Cardiac fibroblast (primary cell): ENCODE measurements around the gene COBL.
A peak's percentile ranks its signal among the peaks of the same experiment; 100 is the strongest.

Experiments
- DNase-seq, 2 donors: peaks; one replicate each; pipeline versions ENCODE4 v3.0.0 to v3.0.0-alpha.2; 2010; ENCODE audit warnings: low read depth in 2 of 2
- H3K4me3 ChIP-seq, 2 donors: replicated peaks in 1 of 2; 1 replicate in 1 of 2; 2 replicates in 1 of 2; pipeline ENCODE4 v1.5.1; 2011; ENCODE audit warnings: low read depth in 2 of 2, low read length in 2 of 2, mild to moderate bottlenecking in 2 of 2, moderate library complexity in 1 of 2
- CTCF ChIP-seq: IDR thresholded peaks from one replicate; pipeline ENCODE4 v1.5.1; 2011; ENCODE audit warnings: low read depth, mild to moderate bottlenecking, low read length, inconsistent platforms

The COBL gene

GRCh38 chr7:51198654-51199053 lies 118.0 kb downstream of the COBL start:
- no peak overlapping the region for H3K4me3 ChIP-seq
- no peak for TF ChIP-seq CTCF
- no peak for DNase-seq

GRCh38 chr7:51190969-51191368 lies 125.6 kb downstream of the COBL start:
- no peak for DNase-seq
- no peak for TF ChIP-seq CTCF

GRCh38 chr7:51189777-51190176 lies 126.8 kb downstream of the COBL start:
- DNase-seq, result no peak
- no peak overlapping the region for H3K4me3 ChIP-seq
- no peak for TF ChIP-seq CTCF

More at GRCh38 chr7:51190969-51191368, 125.6 kb downstream of the COBL start:
- no peak overlapping the region for H3K4me3 ChIP-seq

GRCh38 chr7:51188987-51189386 lies 127.6 kb downstream of the COBL start:
- DNase-seq, result no peak
- H3K4me3 ChIP-seq, result no peak overlapping the region

GRCh38 chr7:51187941-51188340 lies 128.7 kb downstream of the COBL start:
- no peak for DNase-seq
- TF ChIP-seq CTCF, result no peak
- H3K4me3 ChIP-seq, result no peak overlapping the region

More at GRCh38 chr7:51188987-51189386, 127.6 kb downstream of the COBL start:
- no peak for TF ChIP-seq CTCF

GRCh38 chr7:51186531-51186930 lies 130.1 kb downstream of the COBL start:
- DNase-seq, result peak; percentile 6 to 14
- no peak for TF ChIP-seq CTCF
- H3K4me3 ChIP-seq, result no peak overlapping the region

- H3K4me3 ChIP-seq, result no peak overlapping the region
- no peak for TF ChIP-seq CTCF
- DNase-seq, result no peak
Observed at GRCh38 chr7:51182636-51183166, 133.9 kb downstream of the COBL start.
